ENCODE data around the gene CYTH3.
"Not testable (repeated sequence)": the region's sequence is repeated elsewhere in the genome, so short reads cannot be mapped to it uniquely, and the experiment has no call there.

The CYTH3 gene

GRCh38 chr7:6228361-6229229, 43.8 kb downstream of the CYTH3 start:
- peak; percentile 52 for DNase-seq

GRCh38 chr7:6227294-6227846, 45.1 kb downstream of the CYTH3 start:
- peak; percentile 71 for DNase-seq

DNA sequence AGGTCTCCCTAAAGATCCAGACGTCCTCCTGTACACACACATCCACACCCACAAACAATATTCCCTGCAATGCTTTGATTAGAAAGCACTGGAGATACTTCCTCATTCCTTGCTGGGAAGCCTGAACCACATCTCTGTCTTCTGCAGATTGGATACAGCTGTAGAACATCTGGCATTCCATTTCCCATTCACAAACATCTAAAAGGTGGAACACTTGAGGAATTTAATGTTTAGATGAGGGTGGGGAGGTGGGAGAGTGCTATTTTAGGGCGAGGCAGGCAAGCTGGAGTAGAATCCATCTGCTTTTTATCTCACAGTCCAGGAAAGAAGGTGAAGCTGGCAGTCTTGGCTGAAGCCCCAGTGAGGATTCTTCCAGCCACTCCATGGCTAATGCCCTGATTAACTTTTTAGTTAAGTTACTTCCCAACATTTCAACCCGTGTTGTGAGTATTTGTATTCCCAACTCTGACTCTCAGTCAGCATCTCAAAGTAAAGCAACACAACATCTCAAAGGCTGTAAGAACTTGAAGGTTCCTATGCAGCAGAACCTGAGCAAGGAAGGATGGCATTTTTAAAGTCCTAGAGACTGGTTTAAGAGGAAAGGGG, 46.1 kb downstream of the CYTH3 start:
- DNase-seq: no peak

- DNase-seq: not testable (repeated sequence)
Measured at GRCh38 chr7:6223411-6223810, 49.0 kb downstream of the CYTH3 start.

DNA sequence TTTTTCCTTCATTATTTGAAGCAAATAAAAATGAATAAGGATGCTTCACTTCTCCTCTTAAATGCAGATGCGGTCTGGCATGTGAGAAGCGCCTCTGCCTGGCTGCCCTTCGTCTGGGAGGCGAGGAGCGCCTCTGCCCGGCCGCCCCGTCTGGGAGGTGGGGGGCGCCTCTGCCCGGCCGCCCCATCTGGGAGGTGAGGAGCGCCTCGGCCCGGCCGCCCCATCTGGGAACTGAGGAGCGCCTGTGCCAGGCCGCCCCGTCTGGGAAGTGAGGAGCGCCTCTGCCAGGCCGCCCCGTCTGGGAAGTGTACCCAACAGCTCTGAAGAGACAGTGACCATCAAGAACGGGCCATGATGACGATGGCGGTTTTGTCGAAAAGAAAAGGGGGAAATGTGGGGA, 49.4 kb downstream of the CYTH3 start:
- DNase-seq: not testable (repeated sequence)

- no peak for DNase-seq
Measured at GRCh38 chr7:6221340-6222319, 50.8 kb downstream of the CYTH3 start.

DNA sequence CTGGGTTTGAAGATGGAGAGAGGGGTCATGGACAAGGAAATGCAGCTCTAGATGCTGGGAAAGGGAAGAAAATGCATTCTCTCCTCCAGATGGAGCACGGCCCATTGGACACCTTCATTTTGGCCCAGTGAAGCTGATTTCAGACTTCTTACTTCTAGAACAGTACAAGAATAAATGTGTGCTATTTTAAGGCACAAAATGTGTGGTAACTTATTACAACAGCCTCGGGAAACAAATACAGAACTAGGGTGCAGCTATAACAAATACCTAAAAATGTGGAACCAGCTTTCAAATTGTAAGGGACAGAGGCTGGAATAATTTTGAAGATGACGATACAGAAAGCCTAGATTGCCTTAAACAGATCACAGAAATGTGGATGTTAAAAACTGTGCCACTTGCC, 54.1 kb downstream of the CYTH3 start:
- DNase-seq: no peak

DNA sequence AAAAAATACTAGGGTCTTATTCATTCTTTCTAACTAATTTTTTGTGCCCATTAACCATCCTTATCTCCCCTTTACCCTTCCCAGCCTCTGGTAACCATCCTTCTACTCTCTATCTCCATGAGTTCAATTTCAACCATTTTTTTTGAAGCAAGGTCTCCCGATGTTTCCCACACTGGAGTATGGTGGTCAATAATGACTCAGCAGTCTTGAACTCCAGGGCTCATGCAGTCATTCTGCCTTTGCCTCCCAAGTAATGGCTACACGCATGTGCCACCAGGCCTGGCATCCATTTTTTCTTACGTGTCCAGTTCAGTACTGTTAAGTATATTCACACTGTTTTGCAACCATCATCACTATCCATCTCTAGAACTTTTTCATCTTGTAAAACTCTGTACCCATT, 60.4 kb downstream of the CYTH3 start:
- no peak for DNase-seq

DNA sequence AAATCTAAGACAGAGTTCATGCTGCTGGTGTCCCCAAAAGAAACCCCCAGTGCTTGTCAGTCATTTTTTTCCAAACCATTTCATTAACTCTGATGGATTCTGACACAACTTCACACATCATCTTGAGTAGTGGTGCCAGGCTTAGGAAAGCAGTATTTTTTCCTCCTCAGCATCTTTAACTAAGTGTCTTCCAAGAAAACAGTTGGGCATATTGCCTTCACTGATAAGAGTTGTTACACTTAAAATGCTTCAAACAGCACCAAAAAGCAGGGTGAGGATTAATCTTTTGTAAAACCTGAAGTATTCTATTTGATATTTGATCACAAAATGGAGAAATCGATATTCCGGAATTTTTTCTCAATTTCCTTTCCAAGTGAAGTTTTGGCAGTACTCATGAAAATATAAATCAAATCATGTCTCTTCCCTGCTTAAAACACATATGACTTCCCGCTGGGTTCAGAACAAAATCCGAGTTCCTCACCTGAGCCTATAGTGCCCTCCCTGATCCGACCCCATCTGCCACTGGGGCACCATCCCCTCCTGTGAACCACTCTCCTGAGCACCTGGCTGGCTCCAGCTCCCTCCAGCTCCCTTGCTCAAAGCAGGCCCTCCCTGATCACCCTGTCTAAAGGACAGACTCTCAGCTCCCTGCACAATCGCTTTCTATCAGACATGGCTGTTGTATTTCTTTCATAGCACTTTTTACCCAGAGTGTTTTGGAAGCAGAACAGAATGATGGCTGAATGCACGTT, 61.6 kb downstream of the CYTH3 start:
- DNase-seq: no peak

GRCh38 chr7:6209340-6209739, 63.1 kb downstream of the CYTH3 start:
- no peak for DNase-seq

- DNase-seq: no peak
Measured at GRCh38 chr7:6208573-6209328, 63.7 kb downstream of the CYTH3 start.

DNA sequence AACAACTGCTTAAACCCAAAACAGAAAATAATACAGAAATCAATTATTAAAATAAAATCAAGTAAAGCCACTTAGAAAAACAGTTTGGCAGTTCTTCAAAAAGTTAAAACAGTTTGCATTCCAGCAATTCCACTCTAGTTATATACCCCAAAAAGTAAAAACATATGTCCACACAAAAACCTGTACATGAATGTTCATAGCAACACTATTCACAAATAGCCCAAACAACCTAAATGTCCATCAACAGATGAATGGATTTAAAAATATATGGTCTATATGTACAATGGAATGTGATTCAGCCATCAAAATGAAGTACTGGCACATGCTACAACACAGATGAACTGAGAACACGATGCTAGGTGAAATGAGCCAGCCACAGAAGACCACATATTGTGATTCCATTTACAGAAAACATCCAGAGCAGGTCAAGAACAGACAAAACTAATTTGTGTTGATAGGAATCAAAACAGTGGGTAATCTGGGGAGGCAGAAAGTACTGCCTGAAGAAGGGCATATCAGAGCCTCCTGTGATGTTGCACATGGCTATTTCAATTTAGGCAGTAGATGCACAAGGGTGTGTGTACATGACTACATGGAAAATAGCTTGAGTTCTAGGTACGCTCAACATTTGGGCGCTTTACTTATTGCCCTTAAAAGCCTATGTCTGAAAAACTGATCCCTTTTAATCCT, 66.3 kb downstream of the CYTH3 start:
- DNase-seq: no peak

GRCh38 chr7:6203381-6203780, 69.0 kb downstream of the CYTH3 start:
- no peak for DNase-seq

DNA sequence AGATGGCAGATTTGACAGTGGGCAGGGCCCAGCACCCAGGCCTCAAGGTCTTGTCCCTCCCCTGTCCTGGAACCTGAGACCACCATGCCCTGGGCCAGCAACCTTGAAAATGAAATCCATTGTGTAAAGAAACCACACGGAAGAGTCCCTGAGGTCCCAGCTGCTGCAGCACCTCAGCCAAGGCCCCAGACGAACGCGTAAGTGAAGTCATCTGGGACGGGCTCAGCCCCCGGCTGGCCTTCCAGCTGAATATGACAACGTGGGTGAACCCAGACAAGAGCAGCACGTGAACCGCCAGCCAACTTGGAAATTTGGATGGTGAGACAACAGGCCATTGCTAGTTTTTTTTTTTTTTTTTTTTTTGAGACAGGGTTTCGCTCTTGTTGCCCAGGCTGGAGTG, 70.3 kb downstream of the CYTH3 start:
- DNase-seq: no peak

GRCh38 chr7:6200971-6201370, 71.5 kb downstream of the CYTH3 start:
- no peak for DNase-seq

DNA sequence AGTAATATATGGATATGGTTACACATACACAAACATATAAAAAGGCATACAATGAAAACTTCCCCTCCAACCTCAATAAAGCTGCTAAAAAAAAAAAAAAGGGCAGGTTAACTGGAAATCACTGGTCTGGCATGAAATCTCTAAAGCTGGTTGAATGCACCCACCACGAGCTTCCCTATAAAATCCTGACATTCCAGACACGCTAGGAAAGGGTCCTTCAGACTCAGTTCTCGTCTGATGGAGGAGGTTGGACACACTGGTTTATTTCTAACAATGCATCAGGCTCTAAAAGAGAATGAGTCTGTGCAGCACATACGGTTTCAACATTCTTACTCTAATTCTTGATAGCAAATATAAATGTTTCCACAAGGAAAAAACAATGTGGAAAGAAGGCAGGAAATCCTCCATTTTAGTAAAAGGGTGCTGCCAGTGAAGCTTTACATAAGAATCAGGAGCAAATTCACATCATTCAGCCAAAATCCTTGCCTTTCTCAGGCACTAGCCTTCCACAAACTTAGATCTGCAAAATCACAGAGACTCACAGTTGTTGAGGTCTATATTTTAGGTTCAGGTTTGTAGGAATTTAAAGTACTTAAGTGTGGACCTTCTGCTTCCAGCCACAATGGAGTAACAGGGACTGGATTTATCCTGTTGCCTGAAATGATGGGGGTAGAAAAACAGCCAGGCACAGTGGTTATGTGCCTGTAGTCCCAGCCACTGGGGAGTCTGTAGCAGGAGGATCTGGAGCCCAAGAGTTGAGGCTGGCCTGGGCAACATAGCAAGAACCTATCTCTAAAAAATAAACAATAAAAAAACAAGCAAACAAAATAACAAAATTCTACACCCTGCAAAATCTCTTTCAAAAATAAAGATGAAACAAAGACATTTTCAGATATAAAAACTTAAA, 73.5 kb downstream of the CYTH3 start:
- no peak for DNase-seq

DNA sequence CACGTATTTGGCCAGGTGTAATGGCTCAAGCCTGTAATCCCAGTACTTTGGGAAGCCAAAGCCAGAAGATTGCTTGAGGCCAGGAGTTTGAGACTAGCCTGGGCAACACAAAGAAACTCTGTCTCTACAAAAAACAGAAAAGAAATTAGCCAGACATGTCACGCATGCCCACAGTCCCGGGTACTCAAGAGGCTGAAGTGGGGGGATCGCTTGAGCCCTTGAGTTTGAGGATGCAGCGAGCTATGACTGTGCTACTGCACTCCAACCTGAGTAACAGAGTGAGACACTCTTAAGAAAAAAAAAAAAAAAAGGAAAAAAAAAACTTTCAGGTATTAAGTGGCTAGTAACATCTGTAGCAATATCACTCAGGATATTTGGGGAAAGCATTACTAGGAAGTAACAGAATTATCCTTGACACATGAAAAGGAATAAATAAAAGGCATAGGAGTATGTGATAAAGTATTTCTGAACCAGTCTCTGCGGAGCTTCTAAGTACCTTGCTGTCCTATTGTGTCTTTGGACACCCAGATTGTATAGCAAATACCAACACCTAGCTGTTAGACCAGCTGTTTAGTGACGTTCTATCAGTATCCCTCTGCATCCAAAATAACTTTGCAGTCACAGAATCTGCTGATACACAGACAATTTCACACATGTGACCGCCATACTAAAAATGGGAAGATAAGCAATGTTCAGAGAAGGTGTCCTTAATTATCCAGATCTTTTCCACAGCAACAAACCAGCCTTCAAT, 74.4 kb downstream of the CYTH3 start:
- no peak for DNase-seq

- no peak for DNase-seq
Measured at GRCh38 chr7:6193709-6194108, 78.7 kb downstream of the CYTH3 start.

DNA sequence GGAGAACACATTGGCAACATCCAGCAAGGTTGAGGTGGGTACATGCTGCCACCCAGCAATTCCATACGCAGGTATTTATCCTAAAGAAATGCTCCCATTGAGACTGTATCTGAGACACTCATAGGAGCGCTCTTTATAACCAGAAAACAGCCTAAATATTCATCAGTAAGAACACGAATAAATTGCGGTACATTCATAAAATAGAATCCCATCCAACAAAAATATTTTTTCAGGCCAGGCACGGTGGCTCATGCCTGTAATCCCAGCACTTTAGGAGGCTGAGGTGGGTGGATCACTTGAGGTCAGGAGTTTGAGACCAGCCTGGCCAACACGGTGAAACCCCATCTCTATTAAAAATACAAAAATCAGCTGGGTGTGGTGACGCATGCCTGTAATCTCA, 81.9 kb downstream of the CYTH3 start:
- DNase-seq: not testable (repeated sequence)
